ENCODE measurements around the gene LDLRAD2. TPM values are rescaled to one million over a fixed set of nuclear protein-coding genes. Genes with fewer than 3 reads are reported as not detected.
A peak's percentile ranks its signal among the peaks of the same experiment; 100 is the strongest.

The LDLRAD2 gene, protein sequence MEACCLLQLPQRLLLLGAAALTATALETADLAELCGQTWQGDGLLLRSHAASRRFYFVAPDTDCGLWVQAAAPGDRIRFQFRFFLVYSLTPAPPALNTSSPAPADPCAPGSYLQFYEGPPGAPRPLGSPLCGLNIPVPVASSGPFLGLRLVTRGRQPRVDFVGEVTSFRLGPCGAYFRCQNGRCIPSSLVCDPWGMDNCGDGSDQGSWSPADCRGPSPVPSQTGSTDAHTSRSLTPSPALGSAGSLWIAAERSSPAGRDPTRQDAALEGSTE
- 1 to 10 TPM in 1 of 2 donors, under 1 TPM in 1; 0.32 to 1.6 TPM for total RNA-seq

DNA sequence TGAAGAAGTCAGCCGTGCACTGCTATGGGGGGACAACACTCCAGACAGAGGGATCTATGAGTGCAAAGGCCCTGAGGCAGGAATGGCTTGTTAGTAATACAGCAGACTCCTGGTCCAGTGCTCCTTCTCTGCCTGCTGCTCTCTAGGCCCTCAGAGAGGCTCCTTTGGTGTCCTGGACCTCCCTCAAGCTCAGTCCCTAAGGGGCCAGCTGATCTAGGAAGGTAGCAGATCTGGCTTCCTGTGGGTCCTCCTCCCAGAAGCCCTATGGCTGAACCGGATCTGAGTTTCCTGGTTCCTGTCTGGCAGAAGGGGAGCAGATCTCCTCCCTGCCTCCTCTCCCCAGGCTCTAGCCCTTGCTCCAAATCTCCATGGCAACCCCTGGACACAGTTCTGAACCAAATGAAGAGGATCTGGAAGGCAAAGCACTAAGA is at the start of gene LDLRAD2:
Gene LDLRAD2 (plus strand): TSS at position 391 of the 431 bp plus-strand sequence. CDS start 187 bp downstream, outside the sequence.
- intact Hi-C loops (cut with DNase I) = no loop called here
- TF ChIP-seq POLR2AphosphoS5 (IDR thresholded peaks at IDR 0.05) = no peak
- no peak for TF ChIP-seq POLR2A (IDR thresholded peaks at IDR 0.05)
- TF ChIP-seq, protein P1, sequence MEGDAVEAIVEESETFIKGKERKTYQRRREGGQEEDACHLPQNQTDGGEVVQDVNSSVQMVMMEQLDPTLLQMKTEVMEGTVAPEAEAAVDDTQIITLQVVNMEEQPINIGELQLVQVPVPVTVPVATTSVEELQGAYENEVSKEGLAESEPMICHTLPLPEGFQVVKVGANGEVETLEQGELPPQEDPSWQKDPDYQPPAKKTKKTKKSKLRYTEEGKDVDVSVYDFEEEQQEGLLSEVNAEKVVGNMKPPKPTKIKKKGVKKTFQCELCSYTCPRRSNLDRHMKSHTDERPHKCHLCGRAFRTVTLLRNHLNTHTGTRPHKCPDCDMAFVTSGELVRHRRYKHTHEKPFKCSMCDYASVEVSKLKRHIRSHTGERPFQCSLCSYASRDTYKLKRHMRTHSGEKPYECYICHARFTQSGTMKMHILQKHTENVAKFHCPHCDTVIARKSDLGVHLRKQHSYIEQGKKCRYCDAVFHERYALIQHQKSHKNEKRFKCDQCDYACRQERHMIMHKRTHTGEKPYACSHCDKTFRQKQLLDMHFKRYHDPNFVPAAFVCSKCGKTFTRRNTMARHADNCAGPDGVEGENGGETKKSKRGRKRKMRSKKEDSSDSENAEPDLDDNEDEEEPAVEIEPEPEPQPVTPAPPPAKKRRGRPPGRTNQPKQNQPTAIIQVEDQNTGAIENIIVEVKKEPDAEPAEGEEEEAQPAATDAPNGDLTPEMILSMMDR (IDR thresholded peaks at IDR 0.05) = no peak
- H3K4me3 ChIP-seq = no peak within 1 kb of the TSS
- no peak for DNase-seq (ENCODE audit: low spot score)
- H3K36me3 ChIP-seq = no peaks in the 10 kb centered on the region
- no peaks in the 10 kb centered on the region for H3K9me3 ChIP-seq
- 52% methylated on average over 2 of the region's 2 CpGs for WGBS
- H3K4me1 ChIP-seq (replicated peaks) = no peaks in the 10 kb centered on the region
- H3K27me3 ChIP-seq (replicated peaks; ENCODE audit: insufficient read depth) = no peaks in the 10 kb centered on the region
- H3K27ac ChIP-seq = no peak within 1 kb of the TSS

GRCh38 chr1:21763236-21763635 is 48.8 kb upstream of the LDLRAD2 start:
- no peak overlapping the region for H3K27ac ChIP-seq
- intact Hi-C loops (cut with DNase I) = no loop called here
- WGBS = 91% methylated on average over 10 of the region's 10 CpGs

GRCh38 chr1:21763694-21764419 is 48.2 kb upstream of the LDLRAD2 start:
- Histone ChIP-seq H3K4me3 (no peak overlapping the region), H3K4me1 (replicated peaks) (no peaks in the 10 kb centered on the region), H3K36me3 (no peaks in the 10 kb centered on the region), H3K9me3 (no peaks in the 10 kb centered on the region), H3K27me3 (replicated peaks; ENCODE audit: insufficient read depth) (no peaks in the 10 kb centered on the region), H3K27ac (peak overlapping the region in 1 of 2 donors; percentile 27)
- 71% methylated on average over 7 of the region's 7 CpGs for WGBS
- intact Hi-C loops (cut with DNase I) = no loop called here
- TF ChIP-seq POLR2A (IDR thresholded peaks at IDR 0.05) = no peak
- TF ChIP-seq, protein P1 (IDR thresholded peaks at IDR 0.05) = no peak
- no peak for TF ChIP-seq POLR2AphosphoS5 (IDR thresholded peaks at IDR 0.05)
- no peak for DNase-seq (ENCODE audit: low spot score)

More at GRCh38 chr1:21763236-21763635, 48.8 kb upstream of the LDLRAD2 start:
- H3K4me3 ChIP-seq = no peak overlapping the region
- no peaks in the 10 kb centered on the region for H3K27me3 ChIP-seq (replicated peaks; ENCODE audit: insufficient read depth)
- H3K36me3 ChIP-seq = no peaks in the 10 kb centered on the region
- H3K9me3 ChIP-seq = no peaks in the 10 kb centered on the region
- DNase-seq (ENCODE audit: low spot score) = no peak
- TF ChIP-seq, protein P1 (IDR thresholded peaks at IDR 0.05) = no peak
- TF ChIP-seq POLR2AphosphoS5 (IDR thresholded peaks at IDR 0.05) (no peak), POLR2A (IDR thresholded peaks at IDR 0.05) (no peak)
- H3K4me1 ChIP-seq (replicated peaks) = no peaks in the 10 kb centered on the region

DNA sequence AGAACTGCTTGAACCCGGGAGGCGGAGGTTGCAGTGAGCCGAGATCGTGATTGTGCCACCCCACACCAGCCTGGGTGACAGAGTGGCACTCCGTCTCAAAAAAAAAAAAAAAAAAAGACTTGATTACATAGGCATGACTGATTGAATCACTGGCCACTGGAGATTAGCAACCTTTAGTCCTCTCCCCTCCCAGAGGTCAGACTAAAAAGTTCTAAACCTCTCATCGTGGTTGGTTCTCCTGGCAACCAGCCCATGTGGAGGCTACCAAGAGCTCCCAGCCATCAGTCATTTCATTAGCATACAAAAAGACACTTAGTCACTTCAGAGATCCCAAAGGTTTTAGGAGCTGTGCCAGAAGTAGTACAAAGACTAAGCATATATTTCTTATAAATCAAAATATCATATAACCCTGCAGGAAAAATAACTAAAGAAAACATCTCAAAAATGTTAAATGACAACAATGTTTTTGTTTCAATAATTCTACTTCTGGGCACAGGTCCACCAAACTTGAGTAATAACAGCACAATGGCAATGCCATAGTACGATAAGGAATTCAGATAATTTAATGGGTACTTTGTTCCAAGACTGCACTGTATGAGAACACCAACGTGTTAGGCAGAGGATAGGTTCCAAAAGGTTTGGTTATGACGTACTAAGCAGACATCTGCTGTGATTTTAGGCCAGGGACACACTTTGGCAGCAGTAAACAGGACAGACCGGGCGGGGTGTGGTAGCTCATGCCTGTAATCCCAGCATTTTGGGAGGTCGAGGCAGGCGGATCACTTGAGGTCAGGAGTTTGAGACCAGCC is 47.2 kb upstream of the LDLRAD2 start:
- Histone ChIP-seq H3K27me3 (replicated peaks; ENCODE audit: insufficient read depth) (no peaks in the 10 kb centered on the region), H3K4me1 (replicated peaks) (no peaks in the 10 kb centered on the region), H3K27ac (peak overlapping the region; percentile 28 to 50), H3K36me3 (no peaks in the 10 kb centered on the region), H3K9me3 (no peaks in the 10 kb centered on the region), H3K4me3 (no peak overlapping the region)
- WGBS = 48% methylated on average over 13 of the region's 13 CpGs
- DNase-seq (ENCODE audit: low spot score) = peak; percentile 59
- intact Hi-C loops (cut with DNase I) = no loop called here
- TF ChIP-seq POLR2AphosphoS5 (IDR thresholded peaks at IDR 0.05) (peak; percentile 88), POLR2A (IDR thresholded peaks at IDR 0.05) (no peak)
- TF ChIP-seq, protein P1 (IDR thresholded peaks at IDR 0.05) = no peak
